Embryonic facial prominence (tissue), 1 donor: ENCODE data around the gene MAPKAPK2.
"Not testable (repeated sequence)": the region's sequence is repeated elsewhere in the genome, so short reads cannot be mapped to it uniquely, and the experiment has no call there.

Experiments
- DNase-seq: peaks from one replicate; pipeline ENCODE4 v3.0.0-alpha.2; 2016; ENCODE audit errors: extremely low spot score

Gene MAPKAPK2

GRCh38 chr1:206778031-206778430 is 93.3 kb downstream of the MAPKAPK2 start:
- no peak for DNase-seq

- not testable (repeated sequence) for DNase-seq
These were observed 94.2 kb downstream of the MAPKAPK2 start for GRCh38 chr1:206778911-206779310.

GRCh38 chr1:206779638-206780037 is 94.9 kb downstream of the MAPKAPK2 start:
- DNase-seq: no peak

GRCh38 chr1:206782448-206782847 is 97.7 kb downstream of the MAPKAPK2 start:
- DNase-seq: no peak

- no peak for DNase-seq
These were observed 98.8 kb downstream of the MAPKAPK2 start for GRCh38 chr1:206783506-206783905.
